ENCODE data around the gene PRPS1.

Gene PRPS1

DNA sequence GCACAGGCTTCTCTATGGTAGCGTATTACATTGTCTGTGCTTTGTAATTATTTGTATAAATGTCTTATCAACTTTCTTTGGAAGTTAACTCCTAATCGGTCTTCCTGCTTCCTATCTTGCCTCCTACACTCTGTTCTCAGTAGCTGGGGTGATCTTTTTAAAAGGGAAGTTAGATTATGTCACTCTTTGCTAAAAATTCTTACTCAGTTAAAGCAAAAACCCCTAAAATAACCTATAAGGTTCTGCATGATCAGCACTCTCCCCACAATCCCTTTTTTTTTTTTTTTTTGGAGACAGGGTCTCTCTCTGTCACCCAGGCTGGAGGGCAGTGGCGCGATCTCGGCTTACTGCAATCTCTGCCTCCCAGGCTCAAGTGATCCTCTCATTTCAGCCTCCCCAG is 2.6 kb upstream of the PRPS1 start:
- Histone ChIP-seq H3K9me3 (ENCODE audit: severe bottlenecking) (peaks cover 2% of the 10 kb centered on the region), H3K27ac (no peak overlapping the region), H3K27me3 (ENCODE audit: insufficient read depth, low read depth, severe bottlenecking) (peaks cover 9% of the 10 kb centered on the region), H3K4me3 (ENCODE audit: low read depth, low read length) (no peak overlapping the region), H3K36me3 (no peaks in the 10 kb centered on the region)
- TF ChIP-seq, protein P1, sequence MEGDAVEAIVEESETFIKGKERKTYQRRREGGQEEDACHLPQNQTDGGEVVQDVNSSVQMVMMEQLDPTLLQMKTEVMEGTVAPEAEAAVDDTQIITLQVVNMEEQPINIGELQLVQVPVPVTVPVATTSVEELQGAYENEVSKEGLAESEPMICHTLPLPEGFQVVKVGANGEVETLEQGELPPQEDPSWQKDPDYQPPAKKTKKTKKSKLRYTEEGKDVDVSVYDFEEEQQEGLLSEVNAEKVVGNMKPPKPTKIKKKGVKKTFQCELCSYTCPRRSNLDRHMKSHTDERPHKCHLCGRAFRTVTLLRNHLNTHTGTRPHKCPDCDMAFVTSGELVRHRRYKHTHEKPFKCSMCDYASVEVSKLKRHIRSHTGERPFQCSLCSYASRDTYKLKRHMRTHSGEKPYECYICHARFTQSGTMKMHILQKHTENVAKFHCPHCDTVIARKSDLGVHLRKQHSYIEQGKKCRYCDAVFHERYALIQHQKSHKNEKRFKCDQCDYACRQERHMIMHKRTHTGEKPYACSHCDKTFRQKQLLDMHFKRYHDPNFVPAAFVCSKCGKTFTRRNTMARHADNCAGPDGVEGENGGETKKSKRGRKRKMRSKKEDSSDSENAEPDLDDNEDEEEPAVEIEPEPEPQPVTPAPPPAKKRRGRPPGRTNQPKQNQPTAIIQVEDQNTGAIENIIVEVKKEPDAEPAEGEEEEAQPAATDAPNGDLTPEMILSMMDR (IDR thresholded peaks at IDR 0.05; ENCODE audit: low read depth, low read length): no peak
- no peak for DNase-seq

DNA sequence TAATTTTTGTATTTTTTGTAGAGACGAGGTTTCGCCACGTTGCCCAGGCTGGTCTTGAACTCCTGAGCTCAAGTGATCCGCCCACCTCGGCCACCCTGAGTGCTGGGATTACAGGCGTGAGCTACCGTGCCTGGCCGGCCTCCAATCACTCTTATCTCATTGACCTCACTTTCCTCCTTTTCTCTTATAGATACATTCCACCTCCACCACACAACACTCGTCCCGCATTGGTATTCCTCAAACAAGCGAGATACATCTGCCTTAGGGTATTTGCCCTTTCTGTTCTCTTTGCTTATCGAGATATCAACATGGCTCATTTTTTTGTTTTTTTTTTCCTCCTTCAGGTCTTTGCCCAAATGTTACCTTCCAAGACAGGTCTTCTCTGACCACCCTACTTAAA is 1.8 kb upstream of the PRPS1 start:
- Histone ChIP-seq H3K9me3 (ENCODE audit: severe bottlenecking) (peaks cover 2% of the 10 kb centered on the region), H3K4me3 (ENCODE audit: low read depth, low read length) (no peak overlapping the region), H3K27me3 (ENCODE audit: insufficient read depth, low read depth, severe bottlenecking) (peaks cover 9% of the 10 kb centered on the region), H3K36me3 (no peaks in the 10 kb centered on the region), H3K27ac (no peak overlapping the region)
- DNase-seq: no peak
- TF ChIP-seq, protein P1 (IDR thresholded peaks at IDR 0.05; ENCODE audit: low read depth, low read length): no peak

- H3K27me3 ChIP-seq (ENCODE audit: insufficient read depth, low read depth, severe bottlenecking): peaks cover 9% of the 10 kb centered on the region
- no peak for DNase-seq
- H3K36me3 ChIP-seq: no peaks in the 10 kb centered on the region
- peaks cover 2% of the 10 kb centered on the region for H3K9me3 ChIP-seq (ENCODE audit: severe bottlenecking)
- TF ChIP-seq, protein P1 (IDR thresholded peaks at IDR 0.05; ENCODE audit: low read depth, low read length): no peak
- H3K4me3 ChIP-seq (ENCODE audit: low read depth, low read length): no peak overlapping the region
- no peak overlapping the region for H3K27ac ChIP-seq
Observed at GRCh38 chrX:107626916-107627315, 1.4 kb upstream of the PRPS1 start.

DNA sequence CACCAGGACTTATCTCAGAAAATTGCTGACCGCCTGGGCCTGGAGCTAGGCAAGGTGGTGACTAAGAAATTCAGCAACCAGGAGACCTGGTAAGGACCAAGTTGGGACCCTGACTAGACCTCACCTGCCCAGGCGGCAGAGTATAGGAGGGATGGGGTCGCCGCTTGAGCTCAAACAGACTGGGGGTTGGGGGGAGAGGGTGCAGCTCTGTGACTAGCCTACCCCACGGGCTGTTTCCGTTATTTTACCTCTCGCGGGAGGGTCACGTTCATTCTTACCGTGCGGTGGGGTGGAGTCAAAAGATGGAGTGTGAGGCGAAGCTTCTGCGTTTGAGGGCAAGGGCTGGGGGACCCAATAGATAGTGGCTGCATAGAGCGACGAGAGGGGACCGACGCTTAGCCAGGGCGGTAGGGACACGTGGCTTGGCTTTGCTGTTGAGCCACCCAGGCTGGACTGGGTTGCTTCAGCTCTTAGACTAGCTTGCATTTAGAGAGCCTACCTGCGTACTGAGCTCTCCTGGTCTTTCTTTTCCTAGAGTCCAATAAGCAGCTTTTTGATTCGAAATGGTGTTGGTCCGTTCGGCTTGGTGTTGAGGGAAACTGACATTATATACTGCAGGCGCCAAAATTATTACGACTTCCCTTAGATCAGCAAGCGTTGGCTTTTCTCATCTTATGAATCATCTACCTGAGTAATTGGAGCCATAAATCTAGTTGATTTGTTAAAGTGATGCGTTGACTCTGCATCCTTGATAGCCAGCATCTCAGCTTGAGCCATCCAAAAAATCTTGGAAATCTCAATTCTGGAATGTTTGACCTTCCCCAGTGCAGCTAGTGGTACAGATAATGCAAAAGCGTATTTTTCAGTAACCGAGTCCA is 591 bp downstream of the PRPS1 start:
- peak overlapping the region; percentile 79 for H3K27ac ChIP-seq
- H3K4me3 ChIP-seq (ENCODE audit: low read depth, low read length): peak overlapping the region; percentile 60
- peaks cover 11% of the 10 kb centered on the region for H3K27me3 ChIP-seq (ENCODE audit: insufficient read depth, low read depth, severe bottlenecking)
- DNase-seq: peak; percentile 24
- H3K36me3 ChIP-seq: no peaks in the 10 kb centered on the region
- TF ChIP-seq, protein P1 (IDR thresholded peaks at IDR 0.05; ENCODE audit: low read depth, low read length): no peak
- H3K9me3 ChIP-seq (ENCODE audit: severe bottlenecking): no peaks in the 10 kb centered on the region

DNA sequence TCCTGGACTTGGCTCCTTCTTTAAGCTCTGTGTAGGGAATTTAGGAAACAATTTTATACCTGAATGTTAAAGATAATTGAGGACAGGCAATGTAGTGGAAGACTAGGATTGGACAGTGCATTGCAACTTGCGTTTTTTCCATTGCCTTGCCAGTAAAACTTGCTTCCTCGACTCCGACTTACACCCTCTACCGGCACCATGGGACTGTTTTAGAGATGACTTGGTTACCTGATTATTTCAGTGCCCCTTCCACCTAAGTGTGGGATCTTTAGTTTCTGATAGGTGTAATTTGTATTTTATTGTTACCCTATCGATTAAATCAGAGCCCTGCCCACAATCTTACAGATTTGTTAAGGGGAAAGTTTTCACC is 1.2 kb downstream of the PRPS1 start:
- TF ChIP-seq, protein P1 (IDR thresholded peaks at IDR 0.05; ENCODE audit: low read depth, low read length): 0 out of 2 replicates have a peak, but pooled peaks have one; percentile 7
- no peak for DNase-seq
- H3K27me3 ChIP-seq (ENCODE audit: insufficient read depth, low read depth, severe bottlenecking): peaks cover 11% of the 10 kb centered on the region
- no peaks in the 10 kb centered on the region for H3K9me3 ChIP-seq (ENCODE audit: severe bottlenecking)
- no peak overlapping the region; the same call in 1 of the 2 replicates for H3K27ac ChIP-seq
- H3K36me3 ChIP-seq: no peaks in the 10 kb centered on the region
- peak overlapping the region; percentile 60 for H3K4me3 ChIP-seq (ENCODE audit: low read depth, low read length)
